Suprapubic skin (tissue), 4 donors: ENCODE results near the gene FMO3. TPM values are rescaled to one million over a fixed set of nuclear protein-coding genes. Genes with fewer than 3 reads are reported as not detected.

Experiments used
- DNase-seq, 2 donors: peaks; one replicate each; pipeline ENCODE4 v3.0.0-alpha.2; 2019; ENCODE audit warnings: low spot score in 2 of 2
- H3K27ac ChIP-seq: fragments of 200-600 bp; sonication (generic); one replicate; pipeline ENCODE4 v1.5.1; 2019
- H3K27me3 ChIP-seq: fragments of 200-600 bp; sonication (generic); one replicate; pipeline ENCODE4 v1.5.1; 2019
- H3K36me3 ChIP-seq: fragments of 200-600 bp; sonication (generic); one replicate; pipeline ENCODE4 v1.5.1; 2019
- H3K4me1 ChIP-seq: fragments of 200-600 bp; sonication (generic); one replicate; pipeline ENCODE4 v1.5.1; 2019
- H3K4me3 ChIP-seq: fragments of 200-600 bp; sonication (generic); one replicate; pipeline ENCODE4 v1.5.1; 2019; ENCODE audit warnings: mild to moderate bottlenecking
- H3K9me3 ChIP-seq: fragments of 200-600 bp; sonication (generic); one replicate; pipeline ENCODE4 v1.5.1; 2019
- CTCF ChIP-seq, 2 donors: fragments of 200-600 bp in 1 of 2; fragments of 450-650 bp in 1 of 2; sonication (generic) in 1 of 2; IDR thresholded peaks; one replicate each; pipeline ENCODE4 v1.5.1; 2016 to 2019; ENCODE audit warnings: antibody characterized with exemption in 2 of 2, mild to moderate bottlenecking in 1 of 2, moderate library complexity in 1 of 2
- EP300 ChIP-seq: sonication (generic); formaldehyde crosslinking; IDR thresholded peaks from one replicate; pipeline ENCODE4 v1.6.1; 2017; ENCODE audit warnings: antibody characterized with exemption
- POLR2A ChIP-seq, 2 donors: fragments of 450-650 bp; IDR thresholded peaks; one replicate each; pipeline ENCODE4 v1.6.1; 2017; ENCODE audit warnings: antibody characterized with exemption in 2 of 2, mild to moderate bottlenecking in 2 of 2, moderate library complexity in 2 of 2
- POLR2AphosphoS5 ChIP-seq, 3 donors: sonication (generic); formaldehyde crosslinking; IDR thresholded peaks; one replicate each; pipeline ENCODE4 v1.6.1; 2017; ENCODE audit warnings: antibody characterized with exemption in 3 of 3
- WGBS: methylation state at CpG from one replicate; pipeline ENCODE4 v1.1.5; 2018; 5-methylcytosine and 5-hydroxymethylcytosine counted together
- total RNA-seq, 4 donors: library from RNA; depleted of rRNA; stranded (reverse); fragments of >200 nt; gene quantifications; one replicate each; pipeline ENCODE4 v1.1.0, GENCODE V29; 2016

Gene FMO3
- total RNA-seq, 4 donors from 2014 or later = 0.36 to 3.8 (median 1.7) TPM

- Histone ChIP-seq H3K36me3 (no peaks in the 10 kb centered on the region), H3K9me3 (no peaks in the 10 kb centered on the region), H3K4me1 (no peaks in the 10 kb centered on the region), H3K4me3 (no peak overlapping the region), H3K27me3 (no peaks in the 10 kb centered on the region), H3K27ac (no peak overlapping the region)
- TF ChIP-seq EP300 (no peak), POLR2AphosphoS5 (IDR thresholded peaks at IDR 0.05) (no peak), CTCF (IDR thresholded peaks at IDR 0.05) (no peak), POLR2A (IDR thresholded peaks at IDR 0.05) (no peak)
- WGBS = 71% methylated on average over 3 of the region's 3 CpGs
- no peak for DNase-seq
Measured at GRCh38 chr1:171107262-171107940, 16.7 kb downstream of the FMO3 start.

- Histone ChIP-seq H3K9me3 (no peaks in the 10 kb centered on the region), H3K4me1 (no peaks in the 10 kb centered on the region), H3K36me3 (no peaks in the 10 kb centered on the region), H3K27me3 (no peaks in the 10 kb centered on the region), H3K4me3 (no peak overlapping the region), H3K27ac (no peak overlapping the region)
- WGBS = 71% methylated on average over 8 of the region's 8 CpGs
- no peak for DNase-seq
- TF ChIP-seq CTCF (IDR thresholded peaks at IDR 0.05) = no peak
- no peak for TF ChIP-seq POLR2AphosphoS5 (IDR thresholded peaks at IDR 0.05)
- no peak for TF ChIP-seq EP300
- no peak for TF ChIP-seq POLR2A (IDR thresholded peaks at IDR 0.05)
Measured at GRCh38 chr1:171107969-171108368, 17.3 kb downstream of the FMO3 start.

GRCh38 chr1:171109966-171110365, 19.3 kb downstream of the FMO3 start:
- 91% methylated on average over 7 of the region's 7 CpGs for WGBS
- Histone ChIP-seq H3K27me3 (no peaks in the 10 kb centered on the region), H3K9me3 (no peaks in the 10 kb centered on the region), H3K36me3 (no peaks in the 10 kb centered on the region), H3K4me1 (no peaks in the 10 kb centered on the region), H3K27ac (no peak overlapping the region), H3K4me3 (no peak overlapping the region)
- DNase-seq = no peak
- TF ChIP-seq POLR2A (IDR thresholded peaks at IDR 0.05) (no peak), EP300 (no peak), CTCF (IDR thresholded peaks at IDR 0.05) (no peak)

- Histone ChIP-seq H3K4me3 (no peak overlapping the region), H3K9me3 (no peaks in the 10 kb centered on the region), H3K27me3 (no peaks in the 10 kb centered on the region), H3K27ac (no peak overlapping the region), H3K36me3 (no peaks in the 10 kb centered on the region), H3K4me1 (no peaks in the 10 kb centered on the region)
- WGBS = 57% methylated on average over 7 of the region's 7 CpGs
- DNase-seq = no peak
- TF ChIP-seq POLR2AphosphoS5 (IDR thresholded peaks at IDR 0.05) (no peak), POLR2A (IDR thresholded peaks at IDR 0.05) (no peak), CTCF (IDR thresholded peaks at IDR 0.05) (no peak), EP300 (no peak)
Measured at GRCh38 chr1:171110621-171111326, 20.1 kb downstream of the FMO3 start.

- WGBS = 94% methylated on average over 3 of the region's 3 CpGs
- Histone ChIP-seq H3K27ac (no peak overlapping the region), H3K4me1 (no peaks in the 10 kb centered on the region)
Measured at GRCh38 chr1:171112119-171112518, 21.4 kb downstream of the FMO3 start.

More at GRCh38 chr1:171112119-171112518, 21.4 kb downstream of the FMO3 start:
- TF ChIP-seq CTCF (IDR thresholded peaks at IDR 0.05) (no peak), POLR2A (IDR thresholded peaks at IDR 0.05) (no peak), POLR2AphosphoS5 (IDR thresholded peaks at IDR 0.05) (no peak), EP300 (no peak)
- Histone ChIP-seq H3K36me3 (no peaks in the 10 kb centered on the region), H3K9me3 (no peaks in the 10 kb centered on the region), H3K27me3 (no peaks in the 10 kb centered on the region), H3K4me3 (no peak overlapping the region)
- DNase-seq = no peak
